Lower leg skin (tissue), 4 donors: ENCODE measurements around the gene KCNJ16. TPM values are rescaled to one million over a fixed set of nuclear protein-coding genes. Genes with fewer than 3 reads are reported as not detected.

Experiments used
- DNase-seq, 2 donors: peaks; one replicate each; pipeline ENCODE4 v3.0.0-alpha.2; 2019; ENCODE audit warnings: low spot score in 2 of 2
- H3K4me3 ChIP-seq: fragments of 200-600 bp; sonication (generic); 2 replicates; pipeline ENCODE4 v1.5.1; 2017; ENCODE audit warnings: mild to moderate bottlenecking, low read depth; ENCODE audit not compliant: poor library complexity, severe bottlenecking
- CTCF ChIP-seq, 3 donors: fragments of 450-650 bp; IDR thresholded peaks; one replicate each; pipeline ENCODE4 v1.5.1; 2016; ENCODE audit warnings: antibody characterized with exemption in 3 of 3, mild to moderate bottlenecking in 3 of 3, moderate library complexity in 2 of 3
- POLR2A ChIP-seq, 2 donors: fragments of 450-650 bp; IDR thresholded peaks; one replicate each; pipeline ENCODE4 v1.6.1; 2016 to 2017; ENCODE audit warnings: antibody characterized with exemption in 2 of 2, mild to moderate bottlenecking in 1 of 2, moderate library complexity in 1 of 2
- WGBS, 2 donors: methylation state at CpG; one replicate each; pipeline ENCODE4 v1.1.5; 2018; 5-methylcytosine and 5-hydroxymethylcytosine counted together
- intact Hi-C: fragments of 100-400 bp; cut with DNase I; formaldehyde crosslinking; loops from one replicate; pipeline ENCODE4 v1.15.0; 2023; ENCODE audit warnings: low total_unique reads
- total RNA-seq, 4 donors: library from RNA; depleted of rRNA; stranded (reverse); fragments of >200 nt; gene quantifications; one replicate each; pipeline ENCODE4 v1.1.0, GENCODE V29; 2016

Gene KCNJ16
- total RNA-seq, 4 donors from 2014 or later: 1.1 TPM; not detected in 3

GRCh38 chr17:70100983-70101382, 26.0 kb downstream of the KCNJ16 start:
- intact Hi-C loops: no loop called here
- H3K4me3 ChIP-seq: no peak overlapping the region
- 89% methylated on average over 1 of the region's 1 CpG for WGBS, 2 donors
- TF ChIP-seq CTCF (IDR thresholded peaks at IDR 0.05) (no peak), POLR2A (IDR thresholded peaks at IDR 0.05) (no peak)
- DNase-seq: no peak

- no peak for TF ChIP-seq POLR2A (IDR thresholded peaks at IDR 0.05)
- no peak for TF ChIP-seq CTCF (IDR thresholded peaks at IDR 0.05)
- no peak for DNase-seq
- no peak overlapping the region for H3K4me3 ChIP-seq
- WGBS, 2 donors: 63 to 64% methylated on average over 3 of the region's 3 CpGs
- intact Hi-C loops: no loop called here
Observed at GRCh38 chr17:70102531-70102930, 27.5 kb downstream of the KCNJ16 start.

- no peak overlapping the region for H3K4me3 ChIP-seq
- TF ChIP-seq POLR2A (IDR thresholded peaks at IDR 0.05) (no peak), CTCF (IDR thresholded peaks at IDR 0.05) (no peak)
- WGBS, 2 donors: 82 to 84% methylated on average over 12 of the region's 12 CpGs
- intact Hi-C loops: no loop called here
- no peak for DNase-seq
Observed at GRCh38 chr17:70104791-70105523, 29.9 kb downstream of the KCNJ16 start.

- no peak for TF ChIP-seq CTCF (IDR thresholded peaks at IDR 0.05)
- TF ChIP-seq POLR2A (IDR thresholded peaks at IDR 0.05): no peak
- intact Hi-C loops: no loop called here
- 82 to 87% methylated on average over 3 of the region's 3 CpGs for WGBS, 2 donors
- DNase-seq: no peak
- no peak overlapping the region for H3K4me3 ChIP-seq
Observed at GRCh38 chr17:70105641-70106040, 30.6 kb downstream of the KCNJ16 start.

- no peak for TF ChIP-seq POLR2A (IDR thresholded peaks at IDR 0.05)
- TF ChIP-seq CTCF (IDR thresholded peaks at IDR 0.05): no peak
- no peak for DNase-seq
- H3K4me3 ChIP-seq: no peak overlapping the region
- intact Hi-C loops: no loop called here
- 87 to 93% methylated on average over 3 of the region's 3 CpGs for WGBS, 2 donors
Observed at GRCh38 chr17:70106551-70106950, 31.5 kb downstream of the KCNJ16 start.

- intact Hi-C loops: no loop called here
- TF ChIP-seq CTCF (IDR thresholded peaks at IDR 0.05) (no peak), POLR2A (IDR thresholded peaks at IDR 0.05) (no peak)
- no peak for DNase-seq
- H3K4me3 ChIP-seq: no peak overlapping the region
Observed at GRCh38 chr17:70107441-70107840, 32.4 kb downstream of the KCNJ16 start.
